Adipocyte (in vitro differentiated cells): Measurements from ENCODE around the gene COQ8B.

Experiments used
- DNase-seq: peaks from one replicate; pipeline ENCODE4 v3.0.0-alpha.2; 2015; ENCODE audit warnings: low read depth
- H3K27me3 ChIP-seq: replicated peaks from 2 replicates; pipeline ENCODE4 v1.7.0; 2013; ENCODE audit warnings: mild to moderate bottlenecking, low read length, moderate library complexity; ENCODE audit not compliant: control insufficient read depth, insufficient read depth
- H3K36me3 ChIP-seq: 2 replicates; pipeline ENCODE4 v1.7.0; 2013; ENCODE audit warnings: low read length, mild to moderate bottlenecking, moderate library complexity; ENCODE audit not compliant: control insufficient read depth, insufficient read depth, severe bottlenecking
- H3K4me1 ChIP-seq: 2 replicates; pipeline ENCODE4 v1.7.0; 2013; ENCODE audit warnings: mild to moderate bottlenecking, low read length, moderate library complexity; ENCODE audit not compliant: control insufficient read depth, insufficient read depth
- H3K4me3 ChIP-seq: 2 replicates; pipeline ENCODE4 v1.7.0; 2013; ENCODE audit warnings: mild to moderate bottlenecking, low read length, moderate library complexity
- H3K9ac ChIP-seq: 2 replicates; pipeline ENCODE4 v1.7.0; 2013; ENCODE audit warnings: mild to moderate bottlenecking, low read length, moderate library complexity
- H3K9me3 ChIP-seq: 2 replicates; pipeline ENCODE4 v1.7.0; 2013; ENCODE audit warnings: mild to moderate bottlenecking, low read length, moderate library complexity; ENCODE audit not compliant: control insufficient read depth

Gene COQ8B

DNA sequence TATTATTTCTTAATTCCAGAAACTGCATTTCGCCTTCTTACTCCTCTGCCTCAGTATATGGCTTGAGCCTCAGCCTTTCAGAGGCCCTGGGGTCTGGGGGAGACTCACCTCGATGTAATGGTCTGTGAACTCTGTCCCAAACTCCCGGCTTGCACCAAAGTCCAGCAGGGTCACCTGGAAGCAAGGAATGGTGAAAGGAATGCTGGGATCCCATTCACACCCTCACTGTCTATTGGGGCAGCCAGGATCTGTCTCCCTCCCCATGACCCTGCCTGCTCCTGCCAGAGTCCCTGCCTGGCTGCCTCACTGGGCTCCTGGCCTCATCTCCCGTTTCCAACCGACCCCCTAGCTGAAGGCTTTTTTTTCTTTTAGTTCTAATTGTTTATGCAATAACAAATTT is 20.8 kb downstream of the COQ8B start:
- H3K36me3 ChIP-seq = peaks cover 23% of the 10 kb centered on the region
- no peaks in the 10 kb centered on the region for H3K27me3 ChIP-seq
- no peak overlapping the region for H3K4me3 ChIP-seq
- no peaks in the 10 kb centered on the region for H3K9me3 ChIP-seq
- H3K9ac ChIP-seq = no peak overlapping the region
- peaks cover 8% of the 10 kb centered on the region for H3K4me1 ChIP-seq
- DNase-seq = no peak

DNA sequence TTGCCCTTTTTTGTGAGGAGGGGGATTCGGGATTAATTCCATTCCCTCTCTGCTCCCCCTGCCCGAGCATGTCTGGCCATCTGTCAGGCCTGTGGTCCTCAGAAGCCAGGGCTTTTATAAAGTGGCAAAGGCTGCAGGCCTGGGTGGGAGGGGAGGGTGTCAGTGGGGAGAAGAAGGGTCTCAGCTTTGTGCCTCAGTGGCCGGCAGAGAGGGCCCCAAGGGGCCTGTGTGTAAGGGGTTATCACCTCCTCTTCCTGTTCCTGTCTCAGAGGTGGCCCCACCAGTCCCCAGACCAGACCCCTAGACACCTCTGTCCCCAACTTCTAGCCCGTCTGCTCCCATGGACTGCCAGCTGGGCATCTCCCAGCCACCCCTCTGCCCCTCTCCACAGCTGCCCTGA is 22.8 kb downstream of the COQ8B start:
- H3K4me3 ChIP-seq = no peak overlapping the region
- DNase-seq = no peak

GRCh38 chr19:40693150-40693788 is 23.4 kb downstream of the COQ8B start:
- Histone ChIP-seq H3K4me1 (peaks cover 18% of the 10 kb centered on the region), H3K27me3 (no peaks in the 10 kb centered on the region), H3K36me3 (peaks cover 21% of the 10 kb centered on the region), H3K9me3 (no peaks in the 10 kb centered on the region), H3K9ac (no peak overlapping the region), H3K4me3 (no peak overlapping the region)
- no peak for DNase-seq

More for the DNA sequence above, 22.8 kb downstream of the COQ8B start:
- Histone ChIP-seq H3K27me3 (no peaks in the 10 kb centered on the region), H3K36me3 (peaks cover 21% of the 10 kb centered on the region), H3K9ac (no peak overlapping the region), H3K9me3 (no peaks in the 10 kb centered on the region), H3K4me1 (peaks cover 11% of the 10 kb centered on the region)

DNA sequence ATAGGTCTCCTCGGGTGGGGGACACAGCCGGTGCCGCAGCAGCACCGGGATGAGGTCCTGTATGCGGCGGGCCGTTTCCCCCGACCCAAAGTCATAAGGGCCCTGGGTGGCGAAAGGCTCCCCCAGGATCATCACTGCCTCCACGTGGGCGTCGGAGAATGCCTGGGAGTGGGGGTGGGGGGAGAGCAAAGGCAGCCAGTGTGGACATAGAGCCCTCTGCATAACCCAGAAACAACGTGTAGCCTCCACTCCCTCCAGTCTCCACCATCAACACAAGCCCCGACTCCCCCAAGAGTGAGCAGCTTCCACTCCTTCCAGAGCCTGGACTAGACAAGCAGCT is 24.5 kb downstream of the COQ8B start:
- Histone ChIP-seq H3K27me3 (no peaks in the 10 kb centered on the region), H3K4me1 (peaks cover 28% of the 10 kb centered on the region), H3K36me3 (peaks cover 21% of the 10 kb centered on the region), H3K9me3 (no peaks in the 10 kb centered on the region), H3K4me3 (no peak overlapping the region), H3K9ac (no peak overlapping the region)
- no peak for DNase-seq

DNA sequence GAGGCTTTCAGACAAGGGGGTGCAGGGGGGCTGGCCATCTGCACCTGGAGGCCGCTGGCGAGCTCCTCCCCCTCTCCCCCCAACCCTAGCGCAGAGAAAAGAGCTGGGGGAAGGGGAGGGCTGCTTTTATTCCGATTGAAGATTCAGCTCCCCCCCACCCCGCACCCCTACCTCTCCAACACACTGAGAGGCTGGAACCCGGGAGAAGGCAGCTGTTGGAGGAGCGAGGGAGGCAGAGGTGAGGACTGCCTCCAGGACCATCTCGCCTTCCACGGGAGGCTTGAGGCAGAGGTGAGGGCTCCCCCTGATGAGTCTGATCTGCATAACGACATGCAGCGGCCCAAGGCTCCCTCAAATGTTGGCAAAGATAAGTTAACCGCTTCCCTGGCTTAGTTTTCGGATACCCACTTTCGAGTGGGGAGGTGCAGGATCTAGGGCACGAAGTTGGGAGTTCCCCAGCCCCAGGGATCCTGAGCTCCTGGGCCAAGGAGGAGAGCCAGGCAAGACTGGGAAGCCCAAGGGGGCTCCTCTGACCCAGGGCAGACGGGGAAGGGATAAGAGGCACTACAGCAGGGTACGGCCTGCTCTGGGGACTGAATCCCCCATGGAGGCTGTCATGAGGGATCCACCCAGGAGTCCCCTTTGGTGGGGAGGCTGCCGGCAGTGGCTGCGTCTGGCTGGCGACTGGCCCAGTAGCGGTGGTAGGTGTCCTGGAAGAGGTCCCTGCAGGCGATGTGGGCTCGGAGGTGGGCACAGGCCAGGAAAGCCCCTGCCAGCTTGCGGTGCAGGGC is 25.1 kb downstream of the COQ8B start:
- DNase-seq = no peak
- peaks cover 21% of the 10 kb centered on the region for H3K36me3 ChIP-seq
- H3K27me3 ChIP-seq = no peaks in the 10 kb centered on the region
- H3K4me3 ChIP-seq = no peak overlapping the region
- H3K9ac ChIP-seq = peak overlapping the region; percentile 77
- H3K4me1 ChIP-seq = peaks cover 30% of the 10 kb centered on the region
- H3K9me3 ChIP-seq = no peaks in the 10 kb centered on the region

DNA sequence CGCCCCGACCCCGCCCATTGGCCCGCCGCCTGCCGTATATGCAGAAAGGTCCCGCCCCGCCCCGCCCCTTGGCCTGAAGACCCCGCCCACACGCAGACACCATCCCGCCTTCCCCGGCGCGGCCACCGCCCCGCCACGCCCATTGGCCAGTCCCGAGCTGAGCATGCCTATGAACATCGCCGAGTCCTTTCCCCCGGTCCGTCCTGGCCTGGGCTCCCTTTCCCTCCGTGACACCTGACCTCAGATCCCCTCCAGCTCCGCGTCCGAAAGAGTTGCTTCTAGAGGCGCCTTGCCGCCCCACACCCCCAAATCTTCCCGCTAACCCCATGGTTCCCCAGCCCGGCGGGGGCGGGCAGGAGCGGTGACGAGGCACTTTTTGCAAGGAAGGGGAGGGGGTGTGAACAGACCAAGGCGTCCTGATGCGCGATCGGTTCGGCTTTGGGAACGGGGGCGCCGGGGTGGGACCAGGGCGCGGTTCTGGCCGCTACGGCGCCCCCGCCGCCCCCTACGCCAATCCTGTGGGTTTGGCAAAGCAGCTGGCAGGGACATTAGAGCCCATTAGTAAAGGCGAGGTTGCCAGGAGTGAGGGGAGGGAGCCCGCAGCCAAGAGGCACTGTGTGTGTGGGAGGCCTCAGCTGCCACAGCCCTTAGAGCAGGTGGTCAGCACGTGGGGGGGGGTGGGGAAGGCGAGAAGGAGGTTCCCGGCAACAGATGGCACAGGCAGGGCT is 25.8 kb downstream of the COQ8B start:
- no peaks in the 10 kb centered on the region for H3K9me3 ChIP-seq
- peak overlapping the region; percentile 72 for H3K4me3 ChIP-seq
- H3K9ac ChIP-seq = peak overlapping the region; percentile 77
- no peaks in the 10 kb centered on the region for H3K27me3 ChIP-seq
- DNase-seq = peak; percentile 98
- H3K36me3 ChIP-seq = peaks cover 25% of the 10 kb centered on the region
- H3K4me1 ChIP-seq = peaks cover 30% of the 10 kb centered on the region

GRCh38 chr19:40690050-40690692 is 26.5 kb downstream of the COQ8B start, which contains the start of gene NUMBL:
TSS of gene NUMBL (minus strand) at chr19:40690651. CDS start at chr19:40690483, 168 bp downstream.
- Histone ChIP-seq H3K9ac (peak within 1 kb of the TSS; percentile 96), H3K4me1 (peaks cover 30% of the 10 kb centered on the region), H3K36me3 (peaks cover 27% of the 10 kb centered on the region), H3K4me3 (peak within 1 kb of the TSS; percentile 96), H3K27me3 (no peaks in the 10 kb centered on the region), H3K9me3 (no peaks in the 10 kb centered on the region)
- no peak for DNase-seq

GRCh38 chr19:40689339-40690049 is 27.2 kb downstream of the COQ8B start:
- peak; percentile 49 for DNase-seq
- Histone ChIP-seq H3K9me3 (no peaks in the 10 kb centered on the region), H3K27me3 (no peaks in the 10 kb centered on the region), H3K9ac (peak overlapping the region; percentile 96), H3K4me1 (peaks cover 30% of the 10 kb centered on the region), H3K4me3 (peak overlapping the region; percentile 96), H3K36me3 (peaks cover 28% of the 10 kb centered on the region)

DNA sequence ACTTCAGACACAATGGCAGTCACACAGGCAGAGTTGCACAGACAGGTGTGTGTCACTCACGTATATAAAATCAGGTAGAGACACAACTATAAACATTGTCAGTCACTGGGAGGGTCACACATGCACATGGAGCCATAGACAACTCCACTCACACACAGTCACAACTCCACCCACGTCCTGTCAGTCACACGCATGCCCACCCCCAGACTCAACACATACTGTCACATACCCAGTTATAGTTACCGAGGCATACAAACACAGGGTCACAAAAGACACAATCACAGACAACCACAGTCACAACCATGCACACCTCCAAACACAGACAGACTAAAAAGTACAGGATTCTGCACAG is 27.7 kb downstream of the COQ8B start:
- Histone ChIP-seq H3K9ac (peak overlapping the region; percentile 96), H3K27me3 (no peaks in the 10 kb centered on the region), H3K4me3 (peak overlapping the region; percentile 96), H3K9me3 (no peaks in the 10 kb centered on the region), H3K4me1 (peaks cover 30% of the 10 kb centered on the region), H3K36me3 (peaks cover 23% of the 10 kb centered on the region)
- no peak for DNase-seq

DNA sequence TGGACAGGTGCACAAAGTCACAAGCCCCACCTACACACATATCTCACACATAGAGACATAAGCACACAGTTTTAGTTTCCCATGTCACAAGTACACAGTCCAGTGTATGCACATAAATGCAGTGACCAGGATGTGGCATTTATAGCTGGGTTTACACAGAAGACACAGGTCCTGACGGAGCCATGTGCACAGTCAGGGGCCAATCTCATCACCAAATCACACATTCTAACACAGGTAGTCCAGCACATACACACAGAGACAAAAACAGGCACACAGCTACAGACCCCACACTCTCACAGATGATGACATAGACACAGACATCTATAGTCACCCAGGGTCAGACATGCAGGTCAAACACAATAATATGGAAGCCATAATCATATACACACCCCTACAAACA is 28.4 kb downstream of the COQ8B start:
- peak; percentile 8 for DNase-seq
- peaks cover 28% of the 10 kb centered on the region for H3K36me3 ChIP-seq
- H3K4me1 ChIP-seq = peaks cover 30% of the 10 kb centered on the region
- no peaks in the 10 kb centered on the region for H3K27me3 ChIP-seq
- H3K4me3 ChIP-seq = peak overlapping the region; percentile 96
- H3K9ac ChIP-seq = peak overlapping the region; percentile 96
- H3K9me3 ChIP-seq = no peaks in the 10 kb centered on the region
